Panc1 (cell line): ENCODE data around the gene GORASP2. TPM values are rescaled to one million over a fixed set of nuclear protein-coding genes. Genes with fewer than 3 reads are reported as not detected.
"Not testable (repeated sequence)": the region's sequence is repeated elsewhere in the genome, so short reads cannot be mapped to it uniquely, and the experiment has no call there.

Experiments
- ATAC-seq: fragments of 200-7000 bp; cut with Tn5 transposase; 2 replicates; pipeline ENCODE4 v1.9.1; 2020; ENCODE audit warnings: mild to moderate bottlenecking, moderate library complexity
- BruUV-seq: library from RNA; stranded (reverse); fragments of 400-500 nt; replicated peaks from 2 replicates; lab custom pipeline; 2021; lab: Mats Ljungman, UMichigan
- CTCF ChIA-PET: fragments of 300-600 bp; sonication (Branson Sonifier 250); formaldehyde crosslinking; loops from one replicate; lab custom pipeline; 2022; ENCODE audit warnings: antibody characterized with exemption; lab: Charles Lee
- POLR2A ChIA-PET: fragments of 300-600 bp; sonication (Branson Sonifier 250); formaldehyde crosslinking; loops from one replicate; lab custom pipeline; 2022; ENCODE audit warnings: antibody characterized with exemption; lab: Charles Lee
- DNase-seq: peaks from one replicate; pipeline ENCODE4 v3.0.0-alpha.2; 2010; ENCODE audit warnings: low read depth, low spot score
- H3K27ac ChIP-seq: 2 replicates; pipeline ENCODE4 v1.5.1; 2011; ENCODE audit warnings: mild to moderate bottlenecking, low read length, inconsistent platforms
- H3K27me3 ChIP-seq: fragments of 200-500 bp; sonication (Bioruptor generic); 2 replicates; pipeline ENCODE4 v1.6.0; 2014; ENCODE audit warnings: low read length, inconsistent platforms; ENCODE audit not compliant: control insufficient read depth, insufficient read depth
- H3K36me3 ChIP-seq: fragments of 200-500 bp; sonication (Bioruptor generic); 2 replicates; pipeline ENCODE4 v1.5.1; 2014; ENCODE audit warnings: inconsistent platforms, mild to moderate bottlenecking, low read length, moderate library complexity; ENCODE audit not compliant: control insufficient read depth, insufficient read depth
- H3K4me1 ChIP-seq: 2 replicates; pipeline ENCODE4 v1.5.1; 2011; ENCODE audit warnings: inconsistent platforms, mild to moderate bottlenecking, low read length, moderate library complexity; ENCODE audit not compliant: control insufficient read depth, insufficient read depth
- H3K4me3 ChIP-seq, 2 experiments: 2 replicates each; pipeline ENCODE4 v1.5.1; 2011 to 2012; ENCODE audit warnings: low read depth in 2 of 2, low read length in 2 of 2, mild to moderate bottlenecking in 2 of 2, inconsistent platforms in 1 of 2, moderate library complexity in 1 of 2
- H3K9me3 ChIP-seq: fragments of 200-500 bp; sonication (Bioruptor generic); 2 replicates; pipeline ENCODE4 v1.5.1; 2014; ENCODE audit warnings: low read depth, mild to moderate bottlenecking, inconsistent platforms, low read length, moderate library complexity; ENCODE audit not compliant: control insufficient read depth, insufficient read depth
- CTCF ChIP-seq: fragments of 450-650 bp; IDR thresholded peaks from 2 replicates; pipeline ENCODE4 v1.5.1; 2017; ENCODE audit warnings: mild to moderate bottlenecking
- POLR2AphosphoS5 ChIP-seq: IDR thresholded peaks from 2 replicates; pipeline ENCODE4 v1.6.1; 2012; ENCODE audit warnings: mild to moderate bottlenecking, low read depth, low read length, moderate library complexity
- REST ChIP-seq, 2 experiments: IDR thresholded peaks; 2 replicates each; pipeline ENCODE4 v1.6.1; 2011 to 2012; ENCODE audit warnings: low read depth in 2 of 2, control low read depth in 1 of 2, low read length in 1 of 2, mild to moderate bottlenecking in 1 of 2, moderate library complexity in 1 of 2; ENCODE audit not compliant: insufficient read depth in 1 of 2
- SIN3A ChIP-seq: IDR thresholded peaks from 2 replicates; pipeline ENCODE4 v1.6.1; 2012; ENCODE audit warnings: low read depth, mild to moderate bottlenecking, low read length, moderate library complexity, borderline replicate concordance; ENCODE audit not compliant: insufficient read depth
- TCF7L2 ChIP-seq: IDR thresholded peaks from 2 replicates; pipeline ENCODE4 v1.6.1; 2011; ENCODE audit warnings: mild to moderate bottlenecking, low read depth, low read length, inconsistent platforms
- in situ Hi-C: cut with HindIII; loops from 2 replicates; pipeline ENCODE4 v1.10.0; 2016; ENCODE audit warnings: low sequenced_read_pairs, low pct_unique_long_range_greater_than_20kb
- intact Hi-C: fragments of 100-400 bp; cut with micrococcal nuclease; formaldehyde crosslinking; loops from one replicate; pipeline ENCODE4 v1.10.0; 2022; ENCODE audit not compliant: unreplicated experiment
- total RNA-seq: library from RNA; stranded (reverse); gene quantifications from one replicate; pipeline ENCODE4 v1.2.1, GENCODE V29; 2021; ENCODE audit not compliant: unreplicated experiment

GORASP2 gene
- total RNA-seq, 1 experiment from 2014 or later, result 62.5 TPM

GRCh38 chr2:170905864-170906263 lies 23.2 kb upstream of the GORASP2 start:
- Histone ChIP-seq H3K9me3 (0 out of 2 replicates have a peak, but pooled peaks cover 5% of the 10 kb centered on the region), H3K36me3 (no peaks in the 10 kb centered on the region), H3K27me3 (no peaks in the 10 kb centered on the region), H3K4me3 (no peak overlapping the region), H3K4me1 (no peaks in the 10 kb centered on the region), H3K27ac (no peak overlapping the region)
- ChIA-PET CTCF (no interaction called here), POLR2A (no interaction called here)
- ATAC-seq (no peak), DNase-seq (no peak)
- in situ Hi-C loops, result no loop called here
- TF ChIP-seq POLR2AphosphoS5 (no peak), CTCF (no peak), SIN3A (no peak), REST (IDR thresholded peaks at IDR 0.05; ENCODE audit: insufficient read depth in 1 of 2, low read depth in 2 of 2, low read length in 1 of 2) (no peak), TCF7L2 (no peak)
- intact Hi-C loops, result no loop called here
- no TSS peak for BruUV-seq

DNA sequence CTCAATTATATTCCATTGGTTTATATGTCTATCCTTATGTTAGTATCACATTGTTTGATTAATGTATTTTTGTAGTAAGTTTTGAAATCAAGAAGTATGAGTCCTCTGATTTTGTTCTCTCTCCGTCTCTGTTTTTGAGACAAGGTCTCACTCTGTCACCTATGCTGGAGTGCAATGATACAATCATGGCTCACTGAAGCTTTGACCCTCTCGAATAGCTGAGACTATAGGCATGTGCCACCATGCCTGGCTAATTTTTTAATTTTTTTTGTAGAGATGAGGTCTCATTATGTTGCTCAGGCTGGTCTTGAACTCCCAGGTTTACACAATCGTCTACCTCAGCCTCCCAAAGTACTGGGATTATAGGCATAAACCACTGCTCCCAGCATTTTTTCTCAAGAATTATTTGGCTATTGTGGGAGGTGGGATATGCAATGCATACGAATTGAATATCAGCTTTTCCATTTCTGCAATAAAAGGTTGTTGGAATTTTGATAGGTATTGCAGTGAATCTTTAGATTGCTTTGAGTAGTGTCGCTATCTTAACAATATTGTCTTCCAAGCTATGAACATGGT lies 17.7 kb upstream of the GORASP2 start:
- intact Hi-C loops, result no loop called here
- in situ Hi-C loops, result no loop called here
- BruUV-seq, result no TSS peak
- ChIA-PET CTCF (no interaction called here), POLR2A (no interaction called here)
- no peaks in the 10 kb centered on the region for H3K4me1 ChIP-seq
- no peak for ATAC-seq
- no peaks in the 10 kb centered on the region for H3K27me3 ChIP-seq
- no peak for DNase-seq
- H3K36me3 ChIP-seq, result no peaks in the 10 kb centered on the region
- TF ChIP-seq SIN3A (no peak), TCF7L2 (no peak), CTCF (no peak), POLR2AphosphoS5 (no peak), REST (IDR thresholded peaks at IDR 0.05; ENCODE audit: insufficient read depth in 1 of 2, low read depth in 2 of 2, low read length in 1 of 2) (no peak)
- no peak overlapping the region for H3K27ac ChIP-seq
- H3K4me3 ChIP-seq, result no peak overlapping the region
- 0 out of 2 replicates have a peak, but pooled peaks cover 12% of the 10 kb centered on the region for H3K9me3 ChIP-seq

GRCh38 chr2:170914994-170915666 lies 13.9 kb upstream of the GORASP2 start:
- DNase-seq, intact Hi-C loops, in situ Hi-C loops, H3K36me3 ChIP-seq, ATAC-seq, H3K4me3 ChIP-seq, H3K4me1 ChIP-seq, H3K27me3 ChIP-seq, H3K27ac ChIP-seq, POLR2A ChIA-PET, BruUV-seq: not testable (repeated sequence)
- peaks cover 34% of the 10 kb centered on the region; the same call in 1 of the 2 replicates for H3K9me3 ChIP-seq
- CTCF ChIA-PET, result interaction anchor here (0.7 kb wide), 1 partner anchor 1003 kb away, joined by 4 read pairs; no protein-coding TSS in a partner anchor
